Retina (tissue), 1 donor: ENCODE results near the gene TMEM14C.
"Not testable (repeated sequence)": the region's sequence is repeated elsewhere in the genome, so short reads cannot be mapped to it uniquely, and the experiment has no call there.

Source experiments
- DNase-seq: peaks from one replicate; pipeline ENCODE4 v3.0.0-alpha.2; 2016

Gene TMEM14C

GRCh38 chr6:10722820-10723566 lies at the start of gene TMEM14C:
Gene TMEM14C, plus strand, starts transcription at chr6:10723070. Its CDS starts 1,544 bp downstream, at chr6:10724614.
- DNase-seq: peak; percentile 95

GRCh38 chr6:10676403-10676802 lies 46.5 kb upstream of the TMEM14C start:
- no peak for DNase-seq

GRCh38 chr6:10678456-10678855 lies 44.4 kb upstream of the TMEM14C start:
- no peak for DNase-seq

- no peak for DNase-seq
Observed at GRCh38 chr6:10681795-10682194, 41.1 kb upstream of the TMEM14C start.

GRCh38 chr6:10682355-10682988 lies 40.4 kb upstream of the TMEM14C start:
- no peak for DNase-seq

GRCh38 chr6:10684618-10685017 lies 38.3 kb upstream of the TMEM14C start:
- no peak for DNase-seq

GRCh38 chr6:10685092-10685915 lies 37.6 kb upstream of the TMEM14C start:
- DNase-seq: no peak

- no peak for DNase-seq
Observed at GRCh38 chr6:10686901-10687300, 36.0 kb upstream of the TMEM14C start.

GRCh38 chr6:10687582-10687981 lies 35.3 kb upstream of the TMEM14C start:
- no peak for DNase-seq

GRCh38 chr6:10690651-10691445 lies 32.0 kb upstream of the TMEM14C start:
- DNase-seq: no peak

DNA sequence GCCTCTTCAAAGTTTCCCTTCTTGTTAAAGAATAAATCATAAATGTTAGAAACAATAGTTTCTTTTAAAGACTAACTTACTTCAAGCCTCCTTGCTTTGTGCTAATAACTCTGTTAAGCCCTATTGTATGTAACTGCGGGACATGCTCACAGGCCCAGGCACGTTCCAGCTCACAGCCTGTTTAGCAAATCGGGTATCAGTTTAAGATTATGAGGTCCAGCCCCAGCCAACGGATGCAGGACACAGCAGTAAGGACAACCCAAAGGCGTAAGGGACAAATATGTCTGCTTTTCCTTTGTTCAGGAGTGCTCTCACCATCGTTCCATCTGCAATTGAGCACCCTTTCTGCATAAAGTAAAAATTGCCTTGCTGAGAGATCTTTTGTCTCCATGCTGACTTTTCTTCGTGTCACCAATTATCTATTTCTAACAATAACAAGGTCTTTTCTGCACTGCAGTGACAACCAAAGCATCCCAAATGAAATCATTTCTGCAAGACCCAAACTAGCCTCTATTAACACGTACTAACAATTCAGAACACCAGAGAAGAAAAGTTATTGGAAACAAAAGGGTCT lies 29.8 kb upstream of the TMEM14C start:
- DNase-seq: no peak

DNA sequence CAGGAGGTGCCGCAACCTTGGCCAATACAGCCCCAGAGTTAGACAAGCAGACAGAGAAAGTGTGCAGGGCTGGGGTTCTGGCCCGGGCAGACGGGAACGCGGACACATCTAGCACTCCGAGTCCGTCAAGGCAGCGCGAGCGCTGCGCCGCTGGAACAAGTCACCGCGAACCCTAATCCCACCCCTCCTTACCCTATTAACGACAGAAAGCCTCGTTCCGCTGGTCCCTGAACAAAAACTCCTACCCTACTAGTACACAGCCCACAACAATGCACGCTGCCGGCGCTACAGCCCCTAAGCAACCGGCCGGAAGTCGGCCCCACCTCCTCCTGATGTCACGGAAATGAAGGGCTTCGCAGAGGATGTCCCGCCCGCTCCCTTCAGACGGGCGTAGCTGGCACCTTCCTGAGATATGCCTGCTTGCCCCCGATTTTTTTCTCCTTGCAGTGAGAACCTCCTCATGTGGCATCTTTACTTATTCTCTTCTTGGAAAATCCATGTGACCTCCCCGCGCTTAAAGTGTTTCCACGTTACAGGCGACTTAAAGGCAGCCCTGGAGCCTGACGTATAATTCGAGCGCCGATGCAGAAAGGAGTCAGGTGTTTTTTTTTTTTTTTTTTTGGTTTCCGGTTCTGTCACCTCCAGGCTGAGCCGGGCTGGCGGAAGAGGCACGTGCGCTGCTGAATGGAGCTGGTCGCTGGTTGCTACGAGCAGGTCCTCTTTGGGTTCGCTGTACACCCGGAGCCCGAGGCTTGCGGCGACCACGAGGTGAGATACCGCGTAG lies 28.4 kb upstream of the TMEM14C start, which contains the start of the genes C6orf52 and PAK1IP1:
Gene C6orf52 (minus strand): TSS at position 315 of the 784 bp plus-strand sequence. CDS start 7,066 bp downstream, outside the sequence.
Gene PAK1IP1 (plus strand): TSS at position 671 of the 784 bp plus-strand sequence. CDS start 14 bp downstream, at position 685.
- peak; percentile 99 for DNase-seq

GRCh38 chr6:10695086-10695657 lies 27.7 kb upstream of the TMEM14C start:
- DNase-seq: no peak

GRCh38 chr6:10696655-10697054 lies 26.2 kb upstream of the TMEM14C start:
- no peak for DNase-seq

DNA sequence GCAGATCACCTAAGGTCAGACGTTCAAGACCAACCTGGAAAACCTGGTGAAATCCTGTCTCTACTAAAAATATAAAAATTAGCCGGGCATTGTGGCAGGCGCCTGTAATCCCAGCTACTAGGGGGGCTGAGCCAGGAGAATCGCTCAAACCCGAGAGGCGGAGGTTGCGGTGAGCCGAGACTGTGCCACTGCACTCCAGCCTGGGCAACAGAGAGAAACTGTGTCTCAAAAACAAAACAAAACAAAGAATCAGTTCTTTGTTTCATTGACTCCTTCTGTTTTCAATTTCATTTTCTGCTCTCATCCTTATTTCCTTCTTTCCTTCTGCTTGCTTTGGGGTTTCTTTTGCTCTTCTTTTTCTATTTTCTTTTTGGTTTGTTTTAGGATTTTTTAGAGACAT lies 8.9 kb upstream of the TMEM14C start:
- no peak for DNase-seq

GRCh38 chr6:10719296-10719963 lies 3.4 kb upstream of the TMEM14C start:
- no peak for DNase-seq

DNA sequence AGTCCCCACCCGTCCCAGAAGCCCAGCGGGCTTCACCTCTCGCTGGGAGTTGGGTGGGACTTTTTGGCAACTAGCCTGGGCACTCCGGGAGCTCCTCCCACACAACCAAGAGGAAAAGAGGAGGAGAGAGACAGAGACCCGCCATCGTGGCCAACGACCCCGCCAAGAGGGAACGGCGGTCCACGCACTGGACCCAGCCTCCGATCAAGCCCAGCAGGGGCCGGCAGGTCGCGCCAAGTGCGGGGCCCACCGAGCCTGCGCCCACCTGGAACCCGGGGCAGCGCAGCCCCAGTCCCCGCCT lies 3.0 kb upstream of the TMEM14C start:
- DNase-seq: no peak

GRCh38 chr6:10720265-10720959 lies 2.5 kb upstream of the TMEM14C start:
- DNase-seq: peak; percentile 74

DNA sequence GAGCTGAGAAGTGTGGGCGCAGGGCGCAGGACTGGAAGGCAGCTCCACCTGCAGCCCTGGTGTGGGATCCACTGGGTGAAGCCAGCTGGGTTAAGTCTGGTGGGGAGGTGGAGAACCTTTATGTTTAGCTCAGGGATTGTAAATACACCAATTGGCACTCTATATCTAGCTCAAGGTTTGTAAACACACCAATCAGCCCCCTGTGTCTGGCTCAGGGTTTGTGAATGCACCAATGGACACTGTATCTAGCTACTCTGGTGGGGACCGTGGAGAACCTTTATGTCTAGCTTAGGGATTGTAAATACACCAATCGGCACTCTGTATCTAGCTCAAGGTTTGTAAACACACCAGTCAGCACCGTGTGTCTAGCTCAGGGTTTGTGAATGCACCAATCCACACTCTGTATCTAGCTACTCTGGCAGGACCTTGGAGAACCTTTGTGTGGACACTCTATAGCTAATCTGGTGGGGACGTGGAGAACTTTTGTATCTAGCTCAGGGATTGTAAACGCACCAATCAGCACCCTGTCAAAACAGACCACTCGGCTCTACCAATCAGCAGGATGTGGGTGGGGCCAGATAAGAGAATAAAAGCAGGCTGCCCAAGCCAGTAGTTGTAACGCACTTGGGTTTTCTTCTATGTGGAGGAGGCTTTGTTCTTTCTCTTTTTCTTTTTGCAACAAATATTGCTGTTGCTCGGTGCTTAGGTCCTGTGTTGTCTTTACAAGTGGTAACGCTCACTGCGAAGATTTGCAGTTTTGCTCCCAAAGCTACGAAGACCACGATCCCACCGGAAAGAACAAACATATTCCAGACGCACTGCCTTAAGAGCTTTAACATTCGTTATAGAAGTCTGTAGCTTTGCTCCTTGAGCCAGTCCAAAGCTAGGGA lies 1.7 kb upstream of the TMEM14C start:
- DNase-seq: not testable (repeated sequence)
